OCI-LY1 (cell line): Measurements from ENCODE around the gene ELAVL4.

ENCODE experiments used
- EZH2 ChIP-seq: fragments of 200-600 bp; sonication (generic), shearing (Covaris generic); IDR thresholded peaks from 2 replicates; pipeline ENCODE4 v1.8.0; 2017; ENCODE audit warnings: borderline replicate concordance, mixed run types, mild to moderate bottlenecking, antibody characterized with exemption, low read length, moderate library complexity, mixed read lengths
- TF ChIP-seq, protein P1 (sequence below): fragments of 200-600 bp; sonication (generic), shearing (Covaris generic); IDR thresholded peaks from 2 replicates; pipeline ENCODE4 v1.5.1; 2017; ENCODE audit warnings: mild to moderate bottlenecking, antibody characterized with exemption, low read length, moderate library complexity, mixed read lengths

DNA sequence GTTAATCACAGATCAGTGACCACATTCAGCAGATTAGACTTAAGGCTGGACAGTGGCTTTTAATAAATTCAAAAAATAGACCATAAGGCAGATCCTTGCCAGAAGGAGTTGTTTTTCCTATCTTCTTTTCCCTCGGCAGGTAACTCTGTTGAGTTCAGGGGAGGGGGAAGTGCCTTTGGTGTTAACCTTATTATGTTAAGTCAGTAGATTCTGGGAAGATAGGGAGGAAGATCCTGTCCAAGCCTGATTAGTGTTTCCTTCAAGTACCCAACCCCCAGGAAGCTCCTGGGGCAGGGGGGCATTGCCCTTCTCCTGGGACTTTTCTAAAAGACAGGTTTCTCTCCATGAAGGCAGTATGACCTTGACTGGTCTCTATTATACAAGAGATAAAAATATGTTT is 87.4 kb downstream of the ELAVL4 start:
- TF ChIP-seq, protein P1, sequence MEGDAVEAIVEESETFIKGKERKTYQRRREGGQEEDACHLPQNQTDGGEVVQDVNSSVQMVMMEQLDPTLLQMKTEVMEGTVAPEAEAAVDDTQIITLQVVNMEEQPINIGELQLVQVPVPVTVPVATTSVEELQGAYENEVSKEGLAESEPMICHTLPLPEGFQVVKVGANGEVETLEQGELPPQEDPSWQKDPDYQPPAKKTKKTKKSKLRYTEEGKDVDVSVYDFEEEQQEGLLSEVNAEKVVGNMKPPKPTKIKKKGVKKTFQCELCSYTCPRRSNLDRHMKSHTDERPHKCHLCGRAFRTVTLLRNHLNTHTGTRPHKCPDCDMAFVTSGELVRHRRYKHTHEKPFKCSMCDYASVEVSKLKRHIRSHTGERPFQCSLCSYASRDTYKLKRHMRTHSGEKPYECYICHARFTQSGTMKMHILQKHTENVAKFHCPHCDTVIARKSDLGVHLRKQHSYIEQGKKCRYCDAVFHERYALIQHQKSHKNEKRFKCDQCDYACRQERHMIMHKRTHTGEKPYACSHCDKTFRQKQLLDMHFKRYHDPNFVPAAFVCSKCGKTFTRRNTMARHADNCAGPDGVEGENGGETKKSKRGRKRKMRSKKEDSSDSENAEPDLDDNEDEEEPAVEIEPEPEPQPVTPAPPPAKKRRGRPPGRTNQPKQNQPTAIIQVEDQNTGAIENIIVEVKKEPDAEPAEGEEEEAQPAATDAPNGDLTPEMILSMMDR: no peak
- TF ChIP-seq EZH2: no peak
